ENCODE data around the gene TRPM3. TPM values are rescaled to one million over a fixed set of nuclear protein-coding genes. Genes with fewer than 3 reads are reported as not detected.
A peak's percentile ranks its signal among the peaks of the same experiment; 100 is the strongest.

Gene TRPM3
- total RNA-seq (2011; cell fraction: chromatin; rRNA removed; ENCODE audit: low replicate concordance), result not detected in 2 replicates
- 0.33 TPM in 1 of 2 replicates, not detected in the other for total RNA-seq (2011; cell fraction: nucleolus; rRNA removed)
- total RNA-seq (2011; cell fraction: nucleoplasm; rRNA removed), result not detected in 2 replicates
- not detected in 2 replicates for total RNA-seq (2014; rRNA removed)
- not detected in 2 replicates for total RNA-seq (2014; rRNA removed; fragmentation: Illumina TruSeq; extraction: Trizol)
- total RNA-seq (2015; rRNA removed; fragmentation: Illumina TruSeq; extraction: Trizol), result 0.04 TPM in 1 of 2 replicates, not detected in the other
- not detected in 2 replicates for total RNA-seq (2021)
- not detected in 2 replicates for polyA plus RNA-seq (2011; rRNA removed)
- not detected in 2 replicates for polyA plus RNA-seq (2011; cell fraction: cytosol; rRNA removed)
- not detected in 2 replicates for polyA plus RNA-seq (2011; cell fraction: nucleus; rRNA removed)
- polyA plus RNA-seq (2012), result 0.07 TPM in 1 of 2 replicates, not detected in the other
- polyA plus RNA-seq (2014; fragmentation: Illumina TruSeq; extraction: Trizol), result not detected in 2 replicates
- polyA plus RNA-seq (2014; fragmentation: Nextera tagmentation; extraction: Ambion mirVana), result not detected
- not detected in 2 replicates for polyA plus RNA-seq (2014; rRNA removed)
- 0.06 TPM in 1 of 2 replicates, not detected in the other for polyA minus RNA-seq (2011; rRNA and poly(A)+ RNA removed)
- polyA minus RNA-seq (2011; cell fraction: cytosol; rRNA and poly(A)+ RNA removed), result not detected in 2 replicates
- polyA minus RNA-seq (2011; cell fraction: nucleus; rRNA and poly(A)+ RNA removed), result 0.11 TPM in 1 of 2 replicates, not detected in the other
- Bru-seq, nascent RNA, result percentile 15 among the genes with signal in this experiment
- BruChase-seq, experiment 1, labeled RNA remaining after a 2-hour chase, result percentile 15 among the genes with signal in this experiment
- percentile 21 among the genes with signal in this experiment for BruChase-seq, experiment 2, labeled RNA remaining after a 6-hour chase
- long read RNA-seq, experiment 1, result 0 reads
- long read RNA-seq, experiment 2, result 0 reads
- long read RNA-seq, experiment 3, result 0 reads

DNA sequence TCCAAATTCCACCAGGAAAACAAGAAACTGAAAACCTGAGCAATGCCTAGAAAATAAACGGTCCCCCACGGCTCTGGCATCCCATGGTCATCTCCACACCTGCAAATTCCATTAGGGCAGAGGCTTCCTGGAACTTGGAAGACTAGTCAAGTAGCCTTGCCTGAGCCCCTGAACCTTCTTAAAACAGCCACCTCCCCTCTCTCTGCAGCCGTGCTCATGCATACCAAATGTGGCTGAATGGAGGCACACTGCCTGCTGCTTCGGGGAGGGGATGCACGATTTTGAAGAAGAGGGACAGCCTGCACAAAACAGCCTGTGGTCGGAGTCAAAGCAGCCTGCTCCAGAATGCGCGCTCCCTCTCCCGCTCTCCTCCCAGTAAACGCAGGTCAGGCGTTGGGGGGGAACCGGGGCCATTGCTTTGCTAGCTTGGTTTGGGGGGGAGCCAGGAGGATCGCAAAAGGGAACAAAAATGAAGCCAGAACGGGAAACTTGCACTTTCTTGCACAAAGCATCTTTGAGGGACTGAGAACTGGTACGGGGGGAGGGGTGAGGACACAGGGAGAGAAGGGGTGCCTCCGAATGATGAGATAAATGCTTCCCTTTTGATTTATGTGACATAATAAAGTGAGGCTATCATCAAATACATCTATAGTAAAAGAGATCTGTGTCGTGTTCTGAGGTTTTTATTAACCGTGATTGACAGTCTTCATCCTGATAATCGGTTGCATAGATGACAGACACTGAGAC, at the start of gene TRPM3:
TSS of gene TRPM3 (minus strand) at position 347 of the 747 bp plus-strand sequence. CDS start at position 80, 267 bp downstream.
- POLR2A ChIA-PET, result no interaction called here
- WGBS (ENCODE audit: insufficient coverage, low coverage, missing lambda C conversion rate), result 3% methylated on average over 14 of the region's 19 CpGs
- no peak for TF ChIP-seq ARNT (IDR thresholded peaks at IDR 0.05)
- no peak for TF ChIP-seq TEAD2 (tag; IDR thresholded peaks at IDR 0.05)
- TF ChIP-seq MTA2 (IDR thresholded peaks at IDR 0.05; ENCODE audit: low read depth), result no peak
- no peak for TF ChIP-seq ZNF76 (CRISPR knock-in tag; IDR thresholded peaks at IDR 0.05; ENCODE audit: borderline replicate concordance)
- TF ChIP-seq PHF20 (IDR thresholded peaks at IDR 0.05; ENCODE audit: partially characterized antibody), result no peak
- TF ChIP-seq, protein P1, sequence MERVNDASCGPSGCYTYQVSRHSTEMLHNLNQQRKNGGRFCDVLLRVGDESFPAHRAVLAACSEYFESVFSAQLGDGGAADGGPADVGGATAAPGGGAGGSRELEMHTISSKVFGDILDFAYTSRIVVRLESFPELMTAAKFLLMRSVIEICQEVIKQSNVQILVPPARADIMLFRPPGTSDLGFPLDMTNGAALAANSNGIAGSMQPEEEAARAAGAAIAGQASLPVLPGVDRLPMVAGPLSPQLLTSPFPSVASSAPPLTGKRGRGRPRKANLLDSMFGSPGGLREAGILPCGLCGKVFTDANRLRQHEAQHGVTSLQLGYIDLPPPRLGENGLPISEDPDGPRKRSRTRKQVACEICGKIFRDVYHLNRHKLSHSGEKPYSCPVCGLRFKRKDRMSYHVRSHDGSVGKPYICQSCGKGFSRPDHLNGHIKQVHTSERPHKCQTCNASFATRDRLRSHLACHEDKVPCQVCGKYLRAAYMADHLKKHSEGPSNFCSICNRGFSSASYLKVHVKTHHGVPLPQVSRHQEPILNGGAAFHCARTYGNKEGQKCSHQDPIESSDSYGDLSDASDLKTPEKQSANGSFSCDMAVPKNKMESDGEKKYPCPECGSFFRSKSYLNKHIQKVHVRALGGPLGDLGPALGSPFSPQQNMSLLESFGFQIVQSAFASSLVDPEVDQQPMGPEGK (CRISPR knock-in tag; IDR thresholded peaks at IDR 0.05; ENCODE audit: borderline replicate concordance), result no peak
- no peak for TF ChIP-seq RFX1 (IDR thresholded peaks at IDR 0.05)
- TF ChIP-seq NR2C2 (CRISPR knock-in tag; IDR thresholded peaks at IDR 0.05), result no peak
- no peak for TF ChIP-seq NR2C2 (tag; IDR thresholded peaks at IDR 0.05)
- no peak for TF ChIP-seq ZFP36 (IDR thresholded peaks at IDR 0.05; ENCODE audit: low read depth, low read length, partially characterized antibody)
- no peak for TF ChIP-seq XRCC3 (IDR thresholded peaks at IDR 0.05)

More for the DNA sequence above, at the start of gene TRPM3:
- in situ Hi-C loops (cut with MboI), result no loop called here
- Histone ChIP-seq H3K36me3 (ENCODE audit: control insufficient read depth, insufficient read depth, low read length) (no peaks in the 10 kb centered on the region), H3K27ac (ENCODE audit: extremely low read depth, low read depth, low read length) (no peak within 1 kb of the TSS), H3K4me2 (ENCODE audit: insufficient read depth, low read length) (no peak within 1 kb of the TSS), H4K20me1 (replicated peaks; ENCODE audit: control insufficient read depth, insufficient read depth, low read length) (no peaks in the 10 kb centered on the region), H3K9me1 (ENCODE audit: control insufficient read depth, insufficient read depth, low read length) (no peaks in the 10 kb centered on the region), H3K9ac (ENCODE audit: insufficient read depth in 1 of 2, low read depth in 2 of 2, low read length in 2 of 2) (no peak within 1 kb of the TSS), H3K4me1 (replicated peaks in 1 of 2; ENCODE audit: control insufficient read depth in 2 of 2, insufficient read depth in 2 of 2, low read length in 2 of 2) (no peaks in the 10 kb centered on the region), H3K9me3 (replicated peaks; ENCODE audit: control insufficient read depth, insufficient read depth, low read depth, low read length) (no peaks in the 10 kb centered on the region), H3K79me2 (ENCODE audit: control insufficient read depth, insufficient read depth, low read length) (no peaks in the 10 kb centered on the region), H3K4me3 (no peak within 1 kb of the TSS), H2AFZ (ENCODE audit: low read depth, low read length) (no peak within 1 kb of the TSS), H3K27me3 (ENCODE audit: control insufficient read depth in 2 of 2, insufficient read depth in 2 of 2, low read length in 2 of 2) (peaks cover 0 to 5% of the 10 kb centered on the region in 2 experiments; a peak in 1 of 5 replicates)
- ATAC-seq (no peak), DNase-seq (ENCODE audit: extremely low read depth in 1 of 4, low spot score in 3 of 4) (no peak), FAIRE-seq (no peak)
- BruUV-seq (replicated peaks), result no TSS peak
- intact Hi-C loops (cut with micrococcal nuclease), result no loop called here
- CTCF ChIA-PET (ENCODE audit: low intra/inter-chr PET ratio), result no interaction called here

All from K562 (cell line).